Immature natural killer cell (primary cell): ENCODE data around the gene ANO3. TPM values are rescaled to one million over a fixed set of nuclear protein-coding genes. Genes with fewer than 3 reads are reported as not detected.
A peak's percentile ranks its signal among the peaks of the same experiment; 100 is the strongest.
"Not testable (repeated sequence)": the region's sequence is repeated elsewhere in the genome, so short reads cannot be mapped to it uniquely, and the experiment has no call there.

Experiments
- DNase-seq, 3 donors: peaks; one replicate each; pipeline ENCODE4 v3.0.0; 2022; ENCODE audit warnings: mixed read lengths in 1 of 3
- H3K27ac Mint-ChIP-seq, 6 donors: one replicate each; pipeline ENCODE4 v1.8.0; 2020; ENCODE audit warnings: mixed read lengths in 6 of 6, mild to moderate bottlenecking in 5 of 6, inconsistent platforms in 4 of 6, moderate library complexity in 3 of 6
- H3K27me3 Mint-ChIP-seq, 3 donors: one replicate each; pipeline ENCODE4 v1.8.0; 2020 to 2021; ENCODE audit warnings: low read depth in 3 of 3, mild to moderate bottlenecking in 3 of 3, mixed read lengths in 3 of 3, moderate library complexity in 3 of 3, inconsistent platforms in 1 of 3
- H3K36me3 Mint-ChIP-seq, 3 donors: one replicate each; pipeline ENCODE4 v1.8.0; 2020; ENCODE audit warnings: mixed read lengths in 3 of 3, inconsistent platforms in 2 of 3, mild to moderate bottlenecking in 2 of 3
- H3K4me1 Mint-ChIP-seq, 2 donors: one replicate each; pipeline ENCODE4 v1.8.0; 2020; ENCODE audit warnings: inconsistent platforms in 2 of 2, mild to moderate bottlenecking in 2 of 2, mixed read lengths in 2 of 2, moderate library complexity in 1 of 2
- H3K4me3 Mint-ChIP-seq, 5 donors: one replicate each; pipeline ENCODE4 v1.8.0; 2020; ENCODE audit warnings: mild to moderate bottlenecking in 5 of 5, mixed read lengths in 5 of 5, inconsistent platforms in 3 of 5, moderate library complexity in 3 of 5
- H3K9me3 Mint-ChIP-seq, 6 donors: one replicate each; pipeline ENCODE4 v1.8.0; 2020; ENCODE audit warnings: mild to moderate bottlenecking in 6 of 6, mixed read lengths in 6 of 6, inconsistent platforms in 4 of 6, moderate library complexity in 3 of 6
- polyA plus RNA-seq, 3 donors: library from polyadenylated mRNA; unstranded; fragments of 300-500 nt; fragmentation: Illumina TruSeq; gene quantifications; one replicate each; pipeline ENCODE4 v1.2.3, GENCODE V29; 2021

The ANO3 gene
- not detected for polyA plus RNA-seq

DNA sequence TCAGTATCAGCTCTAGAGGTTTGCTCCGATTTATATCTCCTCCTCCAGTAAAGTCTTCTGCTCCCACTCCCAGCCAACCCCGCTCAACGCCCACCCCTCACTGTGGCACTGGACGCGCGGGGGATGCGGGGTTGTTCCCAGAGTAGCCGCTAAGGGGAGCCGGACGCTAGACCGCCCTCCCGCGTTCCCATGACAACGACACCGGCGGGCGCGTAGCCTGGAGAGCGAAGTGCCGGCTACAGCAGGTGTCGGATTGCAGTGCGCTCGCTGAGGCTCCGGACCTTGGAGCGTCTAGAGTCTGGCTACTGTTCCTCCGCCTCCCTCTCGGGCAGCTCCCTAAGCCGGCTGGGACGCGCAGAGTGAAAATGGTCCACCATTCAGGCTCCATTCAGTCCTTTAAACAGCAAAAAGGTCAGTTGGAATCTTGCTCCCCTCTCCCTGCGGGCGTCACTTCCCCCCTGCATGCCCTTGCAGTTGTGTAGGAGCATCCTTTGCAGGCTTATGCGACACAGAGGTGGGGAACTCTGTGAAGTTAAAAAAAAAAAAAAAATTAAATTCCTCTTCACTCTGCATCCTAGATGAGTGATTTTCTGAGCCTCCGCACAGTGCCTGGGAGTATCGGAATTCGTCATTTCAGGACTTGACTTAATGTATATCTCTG is at the start of gene ANO3:
Gene ANO3 (plus strand): TSS at position 220 of the 661 bp plus-strand sequence. CDS start 146 bp downstream, at position 366.
- DNase-seq: no peak
- no peak within 1 kb of the TSS for H3K4me3 Mint-ChIP-seq
- H3K27ac Mint-ChIP-seq: no peak within 1 kb of the TSS
- H3K27me3 Mint-ChIP-seq: no peaks in the 10 kb centered on the region
- H3K4me1 Mint-ChIP-seq: no peaks in the 10 kb centered on the region
- peaks cover 0 to 33% (median 9%) of the 10 kb centered on the region in 6 donors for H3K9me3 Mint-ChIP-seq
- H3K36me3 Mint-ChIP-seq: peaks cover 0 to 7% (median 0%) of the 10 kb centered on the region in 3 donors

DNA sequence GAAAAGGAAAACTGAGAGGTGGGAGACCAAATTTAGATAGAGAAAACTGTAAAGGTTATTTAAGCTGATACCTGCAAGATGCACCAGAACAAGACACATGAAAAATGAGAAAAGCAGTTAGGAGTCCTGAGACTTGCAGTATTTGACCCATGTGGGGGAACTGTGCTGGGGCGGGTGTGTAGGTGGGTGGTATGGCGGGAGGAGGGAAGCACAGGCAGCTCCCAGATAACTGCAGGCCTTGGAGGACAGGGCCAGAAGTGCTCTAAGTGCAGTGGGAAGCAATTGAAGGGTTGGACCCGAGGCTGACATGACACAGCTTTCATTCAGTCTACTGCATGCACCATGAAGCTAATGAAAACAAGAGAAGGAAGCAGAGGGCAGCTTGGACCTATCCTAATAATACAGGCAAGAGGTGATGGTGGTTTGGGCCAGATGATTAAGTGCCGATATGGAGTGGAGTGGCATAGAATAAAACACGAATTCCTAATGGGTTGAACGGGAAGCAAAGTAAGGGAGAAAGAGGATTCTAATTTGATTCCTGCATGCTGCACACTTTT is 48.0 kb upstream of the ANO3 start:
- Mint-ChIP-seq H3K4me1 (peaks cover 0 to 6% of the 10 kb centered on the region in 2 donors), H3K4me3 (peak overlapping the region; percentile 11 to 74 (median 39)), H3K36me3 (no peaks in the 10 kb centered on the region), H3K27me3 (peaks cover 0 to 4% (median 0%) of the 10 kb centered on the region in 3 donors), H3K9me3 (no peaks in the 10 kb centered on the region), H3K27ac (no peak overlapping the region)
- DNase-seq: no peak

DNA sequence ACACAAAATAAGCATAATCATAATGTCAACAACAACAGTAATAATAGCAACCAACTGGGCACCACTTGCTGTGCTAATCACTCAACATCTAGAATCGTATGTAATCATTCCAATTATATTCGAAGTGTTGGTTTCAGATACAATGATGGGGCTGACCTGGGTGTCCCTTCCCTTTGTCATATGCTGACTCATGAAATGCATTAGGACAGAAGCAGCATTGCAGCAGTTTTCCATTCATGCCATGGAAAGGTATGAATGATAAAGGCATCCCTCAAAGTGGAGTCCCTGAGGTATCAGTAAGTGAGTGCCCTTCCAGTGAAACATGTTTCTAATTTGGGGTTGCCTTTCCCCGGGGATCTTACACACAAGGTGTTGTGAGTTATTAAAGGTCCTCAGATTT is 46.3 kb upstream of the ANO3 start:
- no peaks in the 10 kb centered on the region for H3K36me3 Mint-ChIP-seq
- no peak overlapping the region for H3K27ac Mint-ChIP-seq
- no peak overlapping the region for H3K4me3 Mint-ChIP-seq
- DNase-seq: no peak
- H3K9me3 Mint-ChIP-seq: peaks cover 0 to 4% (median 0%) of the 10 kb centered on the region in 6 donors
- peaks cover 0 to 2% (median 0%) of the 10 kb centered on the region in 3 donors for H3K27me3 Mint-ChIP-seq
- peaks cover 0 to 6% of the 10 kb centered on the region in 2 donors for H3K4me1 Mint-ChIP-seq

DNA sequence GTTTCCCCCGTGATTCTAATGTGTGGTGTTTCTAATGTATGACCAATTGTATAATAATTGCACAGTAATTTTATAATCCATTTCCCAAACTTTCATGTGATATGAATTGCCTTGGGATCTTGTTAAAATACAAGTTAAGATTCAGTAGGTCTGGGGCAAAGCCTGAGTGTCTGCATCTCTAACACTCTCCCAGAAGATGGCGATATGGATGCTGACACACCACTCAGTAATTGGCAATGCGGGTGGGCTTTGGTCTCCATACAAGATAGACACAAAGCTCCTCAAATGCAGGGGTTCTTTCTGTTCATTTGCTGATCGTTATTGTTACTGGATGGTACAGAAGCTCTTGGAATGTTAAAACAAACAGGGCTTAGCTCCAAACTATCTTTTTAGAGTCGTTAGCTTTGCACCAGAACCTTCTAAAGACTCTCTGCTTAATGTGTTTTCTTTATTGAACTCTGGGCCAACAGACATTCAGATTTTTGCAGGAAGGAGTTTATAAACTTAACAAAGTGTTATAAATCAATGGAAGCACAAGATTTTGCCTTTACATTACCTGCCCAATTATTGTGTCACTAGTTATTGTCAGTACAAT is 45.4 kb upstream of the ANO3 start:
- H3K36me3 Mint-ChIP-seq: no peaks in the 10 kb centered on the region
- H3K9me3 Mint-ChIP-seq: peaks cover 0 to 5% (median 0%) of the 10 kb centered on the region in 6 donors
- H3K27ac Mint-ChIP-seq: no peak overlapping the region
- peaks cover 0 to 2% (median 0%) of the 10 kb centered on the region in 3 donors for H3K27me3 Mint-ChIP-seq
- DNase-seq: no peak
- peaks cover 0 to 6% of the 10 kb centered on the region in 2 donors for H3K4me1 Mint-ChIP-seq
- no peak overlapping the region for H3K4me3 Mint-ChIP-seq

DNA sequence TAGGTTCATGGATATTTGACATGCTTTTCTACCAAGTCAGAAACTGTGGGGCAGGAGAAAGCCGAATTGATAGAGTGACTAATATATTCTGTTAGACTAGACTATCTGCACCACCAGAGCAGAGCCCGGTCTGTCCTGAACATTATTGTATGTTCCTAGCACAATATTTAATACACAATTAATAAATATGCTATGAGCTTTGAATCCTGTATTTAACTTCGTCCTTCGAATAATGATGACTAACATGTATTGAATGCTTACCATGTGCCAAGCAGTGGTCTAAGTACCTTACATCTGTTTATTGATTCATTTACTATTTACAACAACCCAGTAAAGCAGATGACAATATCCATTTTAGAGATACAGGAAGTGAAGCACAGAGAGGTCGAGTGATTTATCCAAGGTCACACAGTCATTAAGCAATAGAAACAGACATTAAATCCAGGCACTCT is 44.8 kb upstream of the ANO3 start:
- no peak for DNase-seq
- Mint-ChIP-seq H3K9me3 (peaks cover 0 to 5% (median 0%) of the 10 kb centered on the region in 6 donors), H3K4me1 (peaks cover 0 to 6% of the 10 kb centered on the region in 2 donors), H3K4me3 (no peak overlapping the region), H3K36me3 (no peaks in the 10 kb centered on the region), H3K27ac (no peak overlapping the region), H3K27me3 (peaks cover 0 to 2% (median 0%) of the 10 kb centered on the region in 3 donors)

DNA sequence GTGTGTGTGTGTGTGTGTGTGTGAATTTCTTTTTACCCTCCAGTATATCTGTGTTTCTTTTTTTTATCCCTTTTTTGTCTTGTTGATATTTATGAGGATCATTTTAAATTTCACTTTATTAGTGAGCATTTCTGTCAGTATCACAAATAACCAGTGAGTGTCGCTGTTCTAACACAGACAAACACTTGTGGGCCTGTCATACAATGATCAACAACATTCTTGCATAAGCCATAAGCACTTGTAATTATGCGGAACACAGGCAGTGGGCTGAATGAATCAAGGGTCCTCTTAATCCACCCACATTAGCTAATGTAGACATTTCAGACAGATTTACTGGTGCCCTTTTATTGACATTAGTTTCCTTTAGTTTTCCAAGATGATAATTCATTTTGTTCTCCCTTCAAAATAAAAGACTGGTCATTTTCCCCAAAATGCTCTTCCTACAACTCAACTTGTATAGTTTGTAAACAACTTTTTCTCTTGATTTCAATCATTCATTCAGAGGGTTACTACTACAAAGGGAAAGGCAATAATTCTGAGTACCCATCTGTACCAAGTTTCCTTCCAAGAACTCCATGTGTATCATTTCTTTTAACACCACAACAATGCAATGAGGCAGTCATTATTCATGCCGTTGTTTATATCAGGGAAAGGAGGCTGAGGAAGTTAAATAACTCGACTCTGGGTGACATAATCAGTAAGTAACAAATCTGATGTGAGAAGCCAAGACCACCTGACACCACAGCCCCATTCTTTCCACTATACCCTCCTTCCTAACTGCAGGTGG is 34.5 kb upstream of the ANO3 start:
- Mint-ChIP-seq H3K4me1 (no peaks in the 10 kb centered on the region), H3K27ac (no peak overlapping the region), H3K27me3 (peaks cover 0 to 2% (median 0%) of the 10 kb centered on the region in 3 donors), H3K9me3 (peaks cover 0 to 2% (median 0%) of the 10 kb centered on the region in 6 donors), H3K36me3 (no peaks in the 10 kb centered on the region), H3K4me3 (no peak overlapping the region)
- no peak for DNase-seq

DNA sequence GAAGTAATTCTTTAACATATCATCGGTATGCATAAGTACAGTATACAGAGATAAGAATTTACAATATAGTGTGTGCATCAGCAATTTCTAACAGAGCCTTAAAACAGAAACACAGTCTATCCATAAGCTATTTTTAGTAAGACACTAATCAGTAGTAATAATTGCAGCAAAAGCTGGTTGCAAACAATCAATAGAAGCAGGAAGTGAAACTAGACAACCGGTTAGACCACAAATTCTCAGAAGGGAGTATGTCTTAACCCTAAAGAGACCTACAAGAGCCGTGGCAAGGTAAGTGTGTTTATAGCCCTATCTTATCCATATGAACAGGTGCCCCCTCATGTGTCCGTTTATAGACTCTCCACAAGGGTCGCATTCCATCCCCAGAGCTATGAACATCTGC is 15.6 kb upstream of the ANO3 start:
- H3K27ac Mint-ChIP-seq, H3K9me3 Mint-ChIP-seq, H3K4me3 Mint-ChIP-seq, H3K27me3 Mint-ChIP-seq, H3K4me1 Mint-ChIP-seq, H3K36me3 Mint-ChIP-seq, DNase-seq: not testable (repeated sequence)

DNA sequence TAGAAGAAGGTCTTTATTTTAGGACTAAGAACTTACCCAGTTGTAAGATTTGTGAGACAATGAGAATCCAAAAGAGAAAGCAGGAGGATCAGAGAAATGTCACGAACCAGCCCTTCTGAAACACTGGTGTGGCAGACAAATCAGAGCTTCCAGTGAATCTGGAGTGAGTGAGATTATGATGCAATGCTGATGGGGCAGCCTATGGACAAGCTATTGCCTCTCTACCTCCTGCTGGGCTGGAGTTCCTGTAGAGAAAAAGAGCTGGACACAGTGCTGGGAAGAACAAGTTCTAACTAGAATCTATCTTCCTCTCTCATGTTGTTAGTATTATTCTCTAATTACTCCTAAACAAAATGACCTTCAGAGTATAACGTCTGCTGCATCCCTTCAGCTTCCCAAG is 12.0 kb upstream of the ANO3 start:
- no peaks in the 10 kb centered on the region for H3K36me3 Mint-ChIP-seq
- no peak overlapping the region for H3K27ac Mint-ChIP-seq
- peaks cover 0 to 3% (median 0%) of the 10 kb centered on the region in 3 donors for H3K27me3 Mint-ChIP-seq
- no peaks in the 10 kb centered on the region for H3K4me1 Mint-ChIP-seq
- peaks cover 0 to 8% (median 3%) of the 10 kb centered on the region in 6 donors for H3K9me3 Mint-ChIP-seq
- no peak overlapping the region for H3K4me3 Mint-ChIP-seq
- DNase-seq: no peak

DNA sequence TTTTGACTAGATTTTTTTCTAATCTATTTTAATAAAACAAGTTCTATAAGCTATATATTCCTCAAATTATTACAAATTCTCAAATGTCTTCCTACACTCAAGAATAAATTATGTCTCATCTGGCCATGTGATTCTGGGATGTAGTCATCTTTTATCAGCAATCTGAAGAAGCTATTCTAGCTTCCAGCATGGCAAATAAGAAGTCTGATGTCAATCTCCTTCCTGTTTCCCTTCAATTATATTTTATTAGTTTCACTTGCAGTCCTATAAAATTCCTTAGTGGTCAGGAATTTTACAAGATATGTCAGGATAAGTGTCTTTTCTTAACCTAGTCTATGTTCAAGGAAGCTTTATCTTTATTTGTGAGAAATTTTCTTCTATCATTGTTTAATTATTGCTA is 10.4 kb upstream of the ANO3 start:
- H3K4me3 Mint-ChIP-seq: no peak overlapping the region
- no peaks in the 10 kb centered on the region for H3K36me3 Mint-ChIP-seq
- peaks cover 0 to 10% (median 3%) of the 10 kb centered on the region in 6 donors for H3K9me3 Mint-ChIP-seq
- H3K4me1 Mint-ChIP-seq: no peaks in the 10 kb centered on the region
- no peak overlapping the region for H3K27ac Mint-ChIP-seq
- DNase-seq: no peak
- H3K27me3 Mint-ChIP-seq: peaks cover 0 to 3% (median 0%) of the 10 kb centered on the region in 3 donors

DNA sequence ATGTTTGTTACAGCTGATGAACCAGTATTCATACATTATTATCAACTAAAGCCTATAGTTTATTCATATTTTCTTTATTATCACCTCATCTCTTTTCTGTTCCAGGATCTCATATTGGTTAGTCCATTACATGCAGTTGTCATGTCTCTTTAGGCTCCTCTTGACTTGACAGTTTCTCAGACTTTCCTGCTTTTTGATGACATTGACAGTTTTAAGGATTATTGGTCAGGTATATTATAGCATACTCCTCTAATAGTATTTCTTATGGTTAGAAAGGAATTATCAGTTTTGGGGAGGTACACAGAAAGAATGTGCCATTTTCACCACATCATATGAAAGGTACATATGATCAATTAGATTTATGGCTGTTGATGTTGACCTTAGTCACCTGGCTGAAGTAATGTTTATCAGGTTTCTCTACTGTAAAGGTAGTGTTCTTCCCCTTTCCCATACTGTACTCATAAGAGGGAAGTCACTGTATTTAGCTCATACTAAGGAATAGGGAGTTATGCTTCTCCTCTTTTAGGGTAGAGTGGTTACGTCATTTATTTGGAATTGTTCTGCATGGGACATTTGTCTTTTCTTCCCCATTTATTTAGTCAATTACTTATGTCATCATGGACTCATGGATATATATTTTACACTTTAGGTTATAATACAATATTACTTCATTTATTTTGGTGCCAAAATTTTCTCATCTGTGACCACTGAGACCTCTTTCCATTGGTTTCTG is 9.4 kb upstream of the ANO3 start:
- no peak overlapping the region for H3K27ac Mint-ChIP-seq
- H3K27me3 Mint-ChIP-seq: peaks cover 0 to 3% (median 0%) of the 10 kb centered on the region in 3 donors
- H3K4me1 Mint-ChIP-seq: no peaks in the 10 kb centered on the region
- H3K9me3 Mint-ChIP-seq: peaks cover 0 to 11% (median 2%) of the 10 kb centered on the region in 6 donors
- H3K36me3 Mint-ChIP-seq: no peaks in the 10 kb centered on the region
- no peak for DNase-seq
- H3K4me3 Mint-ChIP-seq: no peak overlapping the region

DNA sequence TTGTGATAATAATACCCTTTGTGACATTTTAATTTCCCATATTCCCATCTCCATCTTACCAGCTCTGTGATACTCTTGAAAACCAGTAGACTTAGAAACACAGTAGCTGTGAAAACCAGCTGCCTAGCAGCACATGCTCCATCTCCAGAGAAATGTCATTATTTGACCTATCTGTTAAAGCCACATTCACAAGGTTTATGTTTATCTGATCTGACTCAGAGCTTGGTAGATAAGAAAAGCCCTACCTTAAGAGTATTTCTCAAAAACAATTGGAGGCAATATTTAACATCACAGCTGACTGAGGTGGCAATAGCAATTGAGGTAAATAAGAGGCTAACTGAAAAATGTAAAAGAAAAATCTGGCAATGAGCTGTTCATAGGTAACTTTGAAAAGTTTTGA is 8.1 kb upstream of the ANO3 start:
- no peaks in the 10 kb centered on the region for H3K36me3 Mint-ChIP-seq
- H3K9me3 Mint-ChIP-seq: peaks cover 0 to 14% (median under 1%) of the 10 kb centered on the region in 6 donors
- no peaks in the 10 kb centered on the region for H3K4me1 Mint-ChIP-seq
- DNase-seq: no peak
- H3K4me3 Mint-ChIP-seq: no peak overlapping the region
- no peaks in the 10 kb centered on the region for H3K27me3 Mint-ChIP-seq
- H3K27ac Mint-ChIP-seq: no peak overlapping the region

DNA sequence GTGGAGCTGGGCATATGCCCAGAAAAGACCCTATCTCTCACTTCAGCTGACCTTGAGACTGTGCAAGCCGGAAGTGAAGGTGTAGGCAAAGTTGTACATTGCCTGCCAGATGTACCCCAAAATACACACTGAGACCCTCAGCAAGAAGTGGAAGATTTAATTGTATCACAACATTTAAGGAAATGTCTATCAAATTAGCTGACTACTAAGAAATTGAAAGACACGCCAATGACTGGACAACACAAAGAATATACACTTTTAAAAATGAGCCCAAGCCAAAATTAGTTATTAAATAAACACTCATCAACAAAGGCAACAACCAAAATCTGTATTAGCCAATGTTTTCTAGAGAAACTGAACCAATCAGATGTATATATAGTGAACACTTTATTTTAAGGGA is 7.7 kb upstream of the ANO3 start:
- Mint-ChIP-seq H3K27me3 (no peaks in the 10 kb centered on the region), H3K9me3 (peaks cover 0 to 17% (median 2%) of the 10 kb centered on the region in 6 donors), H3K36me3 (no peaks in the 10 kb centered on the region), H3K4me1 (no peaks in the 10 kb centered on the region), H3K27ac (no peak overlapping the region), H3K4me3 (no peak overlapping the region)
- DNase-seq: no peak

DNA sequence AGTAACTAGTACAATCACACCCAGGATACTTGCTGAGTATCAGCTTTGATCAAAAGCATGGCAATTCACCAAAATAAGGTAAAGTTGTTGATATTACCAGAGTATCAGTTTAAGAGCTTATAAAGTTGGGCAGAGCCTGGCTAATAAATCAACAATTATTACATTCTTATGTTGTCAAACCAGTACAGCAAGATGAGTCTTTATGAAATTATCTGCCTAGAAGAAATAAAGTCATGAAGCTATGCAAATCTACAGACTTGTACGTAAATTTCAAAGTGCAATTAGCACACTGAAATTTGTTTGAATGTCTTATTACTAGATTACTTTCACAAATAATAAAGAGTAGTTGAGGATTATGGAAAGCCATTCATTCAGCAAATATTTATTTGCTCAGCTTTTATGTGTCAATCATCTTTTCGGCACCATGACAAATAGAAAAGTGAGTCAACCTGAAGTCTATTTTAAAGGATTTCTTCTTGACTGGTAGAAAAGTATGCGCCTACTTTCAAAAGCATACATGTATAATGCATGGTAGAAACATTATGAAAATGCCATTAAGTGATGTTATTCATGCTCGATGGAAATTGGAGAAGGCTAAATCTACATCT is 5.0 kb upstream of the ANO3 start:
- H3K27ac Mint-ChIP-seq: no peak overlapping the region
- H3K9me3 Mint-ChIP-seq: peaks cover 0 to 26% (median 5%) of the 10 kb centered on the region in 6 donors
- H3K27me3 Mint-ChIP-seq: no peaks in the 10 kb centered on the region
- H3K4me3 Mint-ChIP-seq: no peak overlapping the region
- DNase-seq: no peak
- no peaks in the 10 kb centered on the region for H3K36me3 Mint-ChIP-seq
- no peaks in the 10 kb centered on the region for H3K4me1 Mint-ChIP-seq
